Loucy (cell line): ENCODE data around the gene TBL1X.

Experiments used
- H2AFZ ChIP-seq: fragments of 200-600 bp; sonication (generic); 2 replicates; pipeline ENCODE4 v1.6.0; 2016; ENCODE audit warnings: antibody characterized with exemption, mild to moderate bottlenecking, low read length, moderate library complexity
- H3F3A ChIP-seq: fragments of 200-600 bp; 2 replicates; pipeline ENCODE4 v1.6.0; 2016; ENCODE audit warnings: antibody characterized with exemption, low read depth, mild to moderate bottlenecking
- H3K27me3 ChIP-seq: fragments of 200-600 bp; sonication (generic); 2 replicates; pipeline ENCODE4 v1.6.1; 2014; ENCODE audit warnings: low read length, mild to moderate bottlenecking; ENCODE audit not compliant: insufficient read depth, poor library complexity, severe bottlenecking
- H3K36me3 ChIP-seq: fragments of 200-600 bp; sonication (generic); 2 replicates; pipeline ENCODE4 v1.6.1; 2016; ENCODE audit warnings: low read length; ENCODE audit not compliant: insufficient read depth
- H3K4me1 ChIP-seq: fragments of 200-600 bp; sonication (generic); 2 replicates; pipeline ENCODE4 v1.5.1; 2014; ENCODE audit warnings: low read length, mild to moderate bottlenecking; ENCODE audit not compliant: insufficient read depth, poor library complexity, severe bottlenecking
- H3K4me2 ChIP-seq: fragments of 200-600 bp; sonication (generic); 2 replicates; pipeline ENCODE4 v1.6.0; 2014; ENCODE audit warnings: antibody characterized with exemption, low read length, low read depth, mild to moderate bottlenecking; ENCODE audit not compliant: poor library complexity, severe bottlenecking
- H3K4me3 ChIP-seq: fragments of 200-600 bp; sonication (generic); 2 replicates; pipeline ENCODE4 v1.5.1; 2014; ENCODE audit warnings: low read length, mild to moderate bottlenecking, mixed read lengths; ENCODE audit not compliant: poor library complexity, severe bottlenecking
- H3K79me2 ChIP-seq: fragments of 200-600 bp; sonication (generic); 2 replicates; pipeline ENCODE4 v1.6.1; 2014; ENCODE audit warnings: low read length; ENCODE audit not compliant: insufficient read depth
- H3K9ac ChIP-seq: fragments of 200-600 bp; sonication (generic); 2 replicates; pipeline ENCODE4 v1.6.0; 2014; ENCODE audit warnings: mild to moderate bottlenecking, low read depth, low read length, moderate library complexity; ENCODE audit not compliant: poor library complexity, severe bottlenecking
- H3K9me2 ChIP-seq: fragments of 200-600 bp; sonication (generic); replicated peaks from 2 replicates; pipeline ENCODE4 v1.6.1; 2016; ENCODE audit warnings: low read depth, low read length, mixed read lengths
- H3K9me3 ChIP-seq: fragments of 200-600 bp; sonication (generic); 2 replicates; pipeline ENCODE4 v1.6.1; 2014; ENCODE audit warnings: mild to moderate bottlenecking, antibody characterized with exemption, low read length, low read depth; ENCODE audit not compliant: insufficient read depth
- H4K20me1 ChIP-seq: fragments of 200-600 bp; sonication (generic); 2 replicates; pipeline ENCODE4 v1.6.0; 2014; ENCODE audit warnings: antibody characterized with exemption, low read length, mild to moderate bottlenecking; ENCODE audit not compliant: insufficient read depth, poor library complexity, severe bottlenecking
- CTCF ChIP-seq: fragments of 200-600 bp; sonication (generic); conservative IDR thresholded peaks from 2 replicates; pipeline ENCODE4 v1.5.1; 2014; ENCODE audit warnings: mild to moderate bottlenecking, antibody characterized with exemption, low read length
- EZH2phosphoT487 ChIP-seq: fragments of 200-600 bp; IDR thresholded peaks from 2 replicates; pipeline ENCODE4 v1.6.1; 2018; ENCODE audit warnings: antibody characterized with exemption, mild to moderate bottlenecking, moderate library complexity, borderline replicate concordance

TBL1X gene

GRCh38 chrX:9560219-9560618, 95.4 kb downstream of the TBL1X start:
- TF ChIP-seq EZH2phosphoT487 (no peak), CTCF (no peak)
- Histone ChIP-seq H3K4me3 (no peak overlapping the region), H3K9ac (no peak overlapping the region), H3K9me3 (no peaks in the 10 kb centered on the region), H3F3A (no peaks in the 10 kb centered on the region), H3K9me2 (no peaks in the 10 kb centered on the region), H2AFZ (no peak overlapping the region), H4K20me1 (no peaks in the 10 kb centered on the region), H3K36me3 (no peaks in the 10 kb centered on the region), H3K4me1 (peaks cover 7% of the 10 kb centered on the region), H3K79me2 (no peaks in the 10 kb centered on the region), H3K4me2 (no peak overlapping the region), H3K27me3 (no peaks in the 10 kb centered on the region)

DNA sequence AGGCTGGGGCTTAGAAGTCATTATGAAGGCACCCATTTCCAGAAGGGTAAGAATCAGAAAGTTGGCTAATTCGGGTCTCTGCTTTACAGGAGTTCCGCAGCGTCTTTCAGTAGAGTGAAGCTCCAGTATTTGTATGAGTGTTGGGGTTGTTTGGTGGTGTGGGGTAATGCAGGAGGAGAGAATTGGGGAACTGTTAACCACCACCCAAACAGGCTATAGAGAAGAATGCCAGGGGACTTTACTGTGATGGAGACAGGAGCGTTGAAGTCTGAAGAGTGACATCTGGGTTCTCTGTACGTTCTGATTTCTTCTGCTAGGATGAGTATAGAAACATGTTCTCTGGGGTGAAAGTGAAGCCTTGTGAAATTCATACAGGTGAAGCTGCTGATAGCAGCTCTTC, 96.3 kb downstream of the TBL1X start:
- H4K20me1 ChIP-seq, result no peaks in the 10 kb centered on the region
- no peaks in the 10 kb centered on the region for H3K79me2 ChIP-seq
- no peaks in the 10 kb centered on the region for H3K36me3 ChIP-seq
- H2AFZ ChIP-seq, result no peak overlapping the region
- no peaks in the 10 kb centered on the region for H3F3A ChIP-seq
- H3K9ac ChIP-seq, result no peak overlapping the region
- no peaks in the 10 kb centered on the region for H3K27me3 ChIP-seq
- no peak overlapping the region for H3K4me2 ChIP-seq
- H3K4me1 ChIP-seq, result peaks cover 10% of the 10 kb centered on the region
- no peaks in the 10 kb centered on the region for H3K9me2 ChIP-seq
- H3K4me3 ChIP-seq, result no peak overlapping the region
- TF ChIP-seq EZH2phosphoT487 (no peak), CTCF (no peak)
- H3K9me3 ChIP-seq, result no peaks in the 10 kb centered on the region

- no peaks in the 10 kb centered on the region for H3K27me3 ChIP-seq
- no peak for TF ChIP-seq CTCF
- no peak for TF ChIP-seq EZH2phosphoT487
These were observed 98.0 kb downstream of the TBL1X start for GRCh38 chrX:9562851-9563250.

More at GRCh38 chrX:9562851-9563250, 98.0 kb downstream of the TBL1X start:
- Histone ChIP-seq H3K79me2 (no peaks in the 10 kb centered on the region), H3K9me3 (no peaks in the 10 kb centered on the region), H3K36me3 (no peaks in the 10 kb centered on the region), H3K9ac (no peak overlapping the region), H3K4me1 (peaks cover 21% of the 10 kb centered on the region), H3F3A (no peaks in the 10 kb centered on the region), H3K4me3 (no peak overlapping the region), H4K20me1 (no peaks in the 10 kb centered on the region), H2AFZ (no peak overlapping the region), H3K4me2 (no peak overlapping the region), H3K9me2 (no peaks in the 10 kb centered on the region)
